Measurements from ENCODE around the gene PIGU.
"Not testable (repeated sequence)": the region's sequence is repeated elsewhere in the genome, so short reads cannot be mapped to it uniquely, and the experiment has no call there.

Gene PIGU

DNA sequence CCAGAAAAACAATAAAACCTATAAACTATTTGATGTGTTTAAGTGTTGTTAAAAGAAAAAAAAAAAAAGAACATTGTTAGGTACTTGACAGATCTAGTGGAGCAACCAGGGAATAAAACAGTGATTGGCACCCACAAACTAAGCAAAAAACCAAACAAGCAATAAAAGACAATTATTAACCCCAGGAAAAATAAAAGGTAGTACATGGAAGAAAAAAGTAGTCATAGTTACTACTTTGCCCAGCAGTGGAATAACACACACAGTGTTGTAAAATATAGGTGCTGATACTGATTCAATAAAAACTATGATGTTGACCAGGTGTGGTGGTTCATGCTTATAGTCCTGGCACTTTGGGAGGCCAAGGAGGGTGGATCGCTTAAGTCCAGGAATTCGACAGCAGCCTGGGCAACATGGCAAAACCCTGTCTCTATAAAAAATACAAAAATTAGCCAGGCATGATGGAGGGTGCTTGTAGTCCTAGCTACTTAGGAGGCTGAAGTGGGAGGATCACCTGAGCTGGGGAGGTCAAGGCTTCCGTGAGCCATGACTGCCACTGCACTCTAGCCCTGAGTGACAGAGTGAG lies 43.9 kb downstream of the PIGU start:
- DNase-seq: no peak
- in situ Hi-C loops (cut with HindIII; ENCODE audit: low pct_ligation_motif_present, low pct_unique_long_range_greater_than_20kb, low sequenced_read_pairs): no loop called here

DNA sequence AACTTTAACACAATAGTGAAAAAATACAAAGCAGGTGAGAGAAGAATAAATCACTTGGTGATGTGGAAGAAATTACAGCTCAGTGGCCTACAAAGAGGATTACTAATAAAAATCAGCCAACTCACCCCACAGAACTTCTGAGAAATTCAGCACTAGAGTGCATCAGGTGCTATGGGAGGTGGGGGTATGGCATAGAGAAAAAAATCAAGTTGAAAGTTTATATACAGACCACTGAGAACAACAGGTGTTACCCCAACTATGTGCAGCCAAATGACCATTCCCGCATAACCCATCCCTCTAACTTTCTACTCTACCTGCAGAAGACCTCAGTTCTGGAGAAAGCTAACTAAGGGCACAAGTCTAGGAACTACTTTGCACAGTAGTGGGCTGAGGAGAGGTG lies 47.0 kb downstream of the PIGU start:
- DNase-seq: no peak
- in situ Hi-C loops (cut with HindIII; ENCODE audit: low pct_ligation_motif_present, low pct_unique_long_range_greater_than_20kb, low sequenced_read_pairs): no loop called here

DNA sequence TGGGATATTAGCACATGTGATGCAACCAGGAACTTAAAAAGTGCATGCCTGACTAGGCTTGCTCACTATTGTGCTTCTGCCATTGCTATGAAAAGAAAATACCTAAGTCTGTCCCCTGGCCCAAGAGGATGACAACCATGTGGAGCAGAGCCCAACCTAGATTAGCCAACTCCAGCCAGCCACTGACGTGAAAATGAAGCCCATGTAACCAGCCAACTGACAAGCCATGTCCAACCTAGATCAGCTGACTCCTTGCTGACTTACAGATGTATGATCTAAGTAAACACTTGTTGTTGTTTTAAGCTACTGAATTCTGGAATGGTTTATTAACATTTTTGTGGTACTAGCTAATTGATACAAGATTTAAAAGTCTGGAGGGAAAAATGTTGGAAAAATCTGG lies 47.5 kb downstream of the PIGU start:
- DNase-seq: no peak
- in situ Hi-C loops (cut with HindIII; ENCODE audit: low pct_ligation_motif_present, low pct_unique_long_range_greater_than_20kb, low sequenced_read_pairs): no loop called here

- in situ Hi-C loops (cut with HindIII; ENCODE audit: low pct_ligation_motif_present, low pct_unique_long_range_greater_than_20kb, low sequenced_read_pairs): no loop called here
- no peak for DNase-seq
Observed at GRCh38 chr20:34628026-34628425, 48.9 kb downstream of the PIGU start.

- no peak for DNase-seq
- in situ Hi-C loops (cut with HindIII; ENCODE audit: low pct_ligation_motif_present, low pct_unique_long_range_greater_than_20kb, low sequenced_read_pairs): no loop called here
Observed at GRCh38 chr20:34627458-34627857, 49.4 kb downstream of the PIGU start.

- in situ Hi-C loops (cut with HindIII; ENCODE audit: low pct_ligation_motif_present, low pct_unique_long_range_greater_than_20kb, low sequenced_read_pairs): no loop called here
- DNase-seq: no peak
Observed at GRCh38 chr20:34626992-34627391, 49.9 kb downstream of the PIGU start.

DNA sequence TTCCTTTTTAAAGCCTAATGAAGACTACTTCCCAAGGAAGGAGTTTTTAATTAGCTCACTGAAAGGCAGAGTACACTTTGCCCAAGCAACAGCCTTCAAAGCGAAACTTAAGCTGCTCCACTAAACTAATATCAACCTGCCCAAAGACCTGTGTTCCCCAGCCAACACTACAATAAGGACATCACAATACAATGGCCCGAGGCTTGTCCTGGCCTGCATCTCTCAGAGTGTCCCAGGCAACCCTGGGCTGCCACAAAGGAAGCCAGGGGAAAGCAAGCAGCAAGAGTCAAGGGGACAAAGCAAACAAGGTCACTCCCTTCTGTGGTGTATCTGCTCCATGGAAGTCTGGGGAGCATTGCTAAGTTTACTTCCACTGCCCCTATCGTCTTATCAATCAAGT lies 52.3 kb downstream of the PIGU start:
- in situ Hi-C loops (cut with HindIII; ENCODE audit: low pct_ligation_motif_present, low pct_unique_long_range_greater_than_20kb, low sequenced_read_pairs): no loop called here
- no peak for DNase-seq

GRCh38 chr20:34622821-34623451 lies 54.0 kb downstream of the PIGU start:
- DNase-seq: no peak
- in situ Hi-C loops (cut with HindIII; ENCODE audit: low pct_ligation_motif_present, low pct_unique_long_range_greater_than_20kb, low sequenced_read_pairs): no loop called here

DNA sequence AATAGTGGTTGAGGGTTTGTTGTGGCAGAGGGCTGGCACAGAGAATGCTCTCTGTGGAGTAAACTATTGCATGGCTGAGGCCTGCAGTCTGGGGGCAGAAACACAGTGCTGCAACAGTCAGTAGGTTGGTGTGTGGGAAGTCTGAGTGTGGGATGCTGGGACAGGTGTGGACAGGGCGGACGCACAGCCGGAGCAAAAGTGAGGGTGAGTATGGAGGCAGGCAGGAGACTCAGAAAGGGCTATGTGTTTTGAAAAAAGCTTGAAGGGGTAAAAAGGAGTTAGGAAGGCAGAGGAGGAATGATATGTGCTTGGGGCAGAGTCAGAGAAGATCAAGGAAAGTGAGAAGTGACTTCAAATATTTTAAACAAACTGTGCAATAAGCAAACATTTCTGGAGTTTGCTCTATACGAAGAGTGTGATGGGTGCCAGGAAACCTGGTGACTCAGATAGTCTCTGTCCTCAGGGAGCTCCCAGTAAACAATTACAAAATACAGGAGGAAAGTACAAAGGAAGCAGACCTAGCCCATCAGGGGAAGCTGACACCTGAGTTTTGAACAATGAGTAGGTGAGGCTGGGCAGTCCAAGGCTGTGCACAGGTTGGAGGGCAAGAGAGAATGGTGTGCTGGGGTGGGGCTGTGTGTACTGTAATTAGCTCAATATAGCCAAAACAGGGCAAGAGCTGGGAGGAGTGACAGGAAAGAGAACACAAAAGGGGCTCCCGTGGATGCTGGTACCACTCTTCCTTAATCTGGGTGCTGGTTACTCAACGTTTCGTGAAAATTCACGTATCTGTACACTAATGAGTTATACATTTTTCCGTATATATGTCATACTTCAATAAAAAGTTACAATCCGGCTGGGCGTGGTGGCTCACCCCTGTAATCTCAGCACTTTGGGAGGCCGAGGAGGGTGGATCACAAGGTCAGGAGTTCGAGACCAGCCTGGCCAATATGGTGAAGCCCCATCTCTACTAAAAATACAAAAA lies 55.2 kb downstream of the PIGU start:
- in situ Hi-C loops (cut with HindIII; ENCODE audit: low pct_ligation_motif_present, low pct_unique_long_range_greater_than_20kb, low sequenced_read_pairs): no loop called here
- DNase-seq: no peak

DNA sequence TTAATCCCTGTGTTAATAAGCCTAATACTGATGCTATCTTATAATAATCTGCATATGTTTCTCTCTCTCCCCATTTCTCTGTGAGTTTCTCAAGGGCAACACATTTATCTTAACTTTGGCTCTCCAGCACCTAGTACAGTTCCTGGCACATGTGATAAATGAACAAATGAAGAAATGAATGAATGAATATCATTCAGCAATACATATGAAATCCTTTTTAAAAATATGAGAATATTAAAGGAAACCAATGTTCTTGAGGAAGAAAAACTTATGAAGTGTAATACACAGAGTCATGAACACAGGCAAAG lies 55.9 kb downstream of the PIGU start:
- in situ Hi-C loops (cut with HindIII; ENCODE audit: low pct_ligation_motif_present, low pct_unique_long_range_greater_than_20kb, low sequenced_read_pairs): no loop called here
- DNase-seq: no peak

DNA sequence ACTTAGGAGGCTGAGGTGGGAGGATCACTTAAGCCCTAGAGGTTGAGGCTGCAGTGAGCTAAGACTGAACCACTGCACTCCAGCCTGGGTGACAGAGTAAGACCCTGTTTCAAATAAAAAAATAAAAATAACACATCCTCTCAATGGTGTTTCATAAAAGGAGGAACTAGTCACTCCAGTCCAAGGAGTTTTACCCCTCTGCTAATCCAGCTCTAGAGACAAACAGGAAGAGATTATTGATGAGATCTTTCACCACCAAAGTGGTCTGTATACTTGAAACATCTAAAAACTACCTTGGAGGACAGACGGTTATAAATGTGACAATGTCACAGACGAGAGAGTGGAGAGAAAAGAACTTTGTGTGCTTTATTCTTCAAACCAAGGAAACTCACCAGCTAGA lies 58.2 kb downstream of the PIGU start:
- in situ Hi-C loops (cut with HindIII; ENCODE audit: low pct_ligation_motif_present, low pct_unique_long_range_greater_than_20kb, low sequenced_read_pairs): no loop called here
- no peak for DNase-seq

DNA sequence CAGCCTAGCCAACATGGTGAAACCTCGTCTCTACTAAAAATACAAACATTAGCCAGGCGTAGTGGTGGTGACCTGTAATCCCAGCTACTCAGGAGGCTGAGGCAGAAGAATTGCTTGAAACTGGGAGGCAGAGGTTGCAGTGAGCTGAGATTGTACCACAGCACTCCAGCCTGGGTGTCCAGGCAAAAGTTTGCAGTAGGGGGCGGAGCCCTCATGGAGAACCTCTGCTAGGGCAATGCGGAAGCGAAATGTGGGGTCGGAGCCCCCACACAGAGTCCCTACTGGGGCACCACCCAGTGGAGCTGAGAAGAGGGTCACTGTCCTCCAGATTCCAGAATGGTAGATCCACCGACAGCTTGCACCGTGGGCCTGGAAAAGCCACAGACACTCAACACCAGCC lies 60.0 kb downstream of the PIGU start:
- in situ Hi-C loops (cut with HindIII; ENCODE audit: low pct_ligation_motif_present, low pct_unique_long_range_greater_than_20kb, low sequenced_read_pairs); DNase-seq: not testable (repeated sequence)

- in situ Hi-C loops (cut with HindIII; ENCODE audit: low pct_ligation_motif_present, low pct_unique_long_range_greater_than_20kb, low sequenced_read_pairs): no loop called here
- no peak for DNase-seq
Observed at GRCh38 chr20:34615477-34615876, 61.4 kb downstream of the PIGU start.

DNA sequence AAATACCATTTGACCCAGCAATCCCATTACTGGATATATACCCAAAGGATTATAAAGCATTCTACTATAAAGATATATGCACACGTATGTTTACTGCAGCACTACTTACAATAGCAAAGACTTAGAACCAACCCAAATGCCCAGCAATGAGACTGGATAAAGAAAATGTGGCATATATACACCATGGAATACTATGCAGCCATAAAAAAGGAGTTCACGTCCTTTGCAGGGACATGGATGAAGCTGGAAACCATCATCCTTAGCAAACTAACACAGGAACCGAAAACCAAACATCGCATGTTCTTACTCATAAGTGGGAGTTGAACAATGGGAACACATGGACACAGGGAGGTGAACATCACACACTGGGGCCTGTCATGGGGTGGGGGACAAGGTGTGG lies 64.9 kb downstream of the PIGU start:
- not testable (repeated sequence) for DNase-seq

GRCh38 chr20:34607066-34607465 lies 69.8 kb downstream of the PIGU start:
- in situ Hi-C loops (cut with HindIII; ENCODE audit: low pct_ligation_motif_present, low pct_unique_long_range_greater_than_20kb, low sequenced_read_pairs): no loop called here
- no peak for DNase-seq

More for the DNA sequence above, 64.9 kb downstream of the PIGU start:
- in situ Hi-C loops (cut with HindIII; ENCODE audit: low pct_ligation_motif_present, low pct_unique_long_range_greater_than_20kb, low sequenced_read_pairs): not testable (repeated sequence)

GRCh38 chr20:34604980-34605788 lies 71.7 kb downstream of the PIGU start:
- no peak for DNase-seq
- in situ Hi-C loops (cut with HindIII; ENCODE audit: low pct_ligation_motif_present, low pct_unique_long_range_greater_than_20kb, low sequenced_read_pairs): no loop called here

DNA sequence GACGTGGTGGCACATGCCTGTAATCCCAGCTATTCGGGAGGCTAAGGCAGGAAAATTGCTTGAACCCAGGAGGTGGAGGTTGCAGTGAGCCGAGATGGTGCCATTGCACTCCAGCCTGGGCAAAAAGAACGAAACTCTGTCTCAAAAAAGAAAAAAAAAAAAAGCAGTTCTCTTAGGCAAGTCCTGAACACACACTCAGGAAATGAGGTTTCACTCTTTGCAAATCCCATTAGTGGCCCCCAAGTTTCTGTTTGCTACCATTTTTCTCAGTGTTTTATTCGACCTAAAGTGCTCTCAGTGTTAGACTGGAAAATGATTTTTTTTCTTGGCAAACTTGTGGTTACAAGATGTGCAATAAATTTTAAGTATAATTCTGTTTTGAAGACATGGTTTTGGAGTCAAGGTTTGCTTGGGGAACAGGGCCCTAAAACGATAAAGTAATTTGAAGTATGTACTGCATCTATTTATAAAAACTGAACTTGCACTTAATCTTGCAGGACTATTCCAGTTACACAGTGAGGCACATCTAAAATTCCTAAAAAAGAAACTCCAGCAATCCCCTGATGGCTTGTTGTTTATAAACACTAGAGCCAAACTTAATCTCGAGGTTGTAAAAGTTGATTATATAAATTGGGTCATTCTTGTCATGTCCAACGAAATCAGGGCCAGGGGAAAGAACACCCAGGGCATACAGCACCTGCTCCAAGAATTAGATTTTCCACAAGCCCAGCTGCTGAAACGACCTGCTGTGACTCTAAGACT lies 75.8 kb downstream of the PIGU start:
- no peak for DNase-seq
- in situ Hi-C loops (cut with HindIII; ENCODE audit: low pct_ligation_motif_present, low pct_unique_long_range_greater_than_20kb, low sequenced_read_pairs): no loop called here

Measured in ACHN (cell line).